Stimulated activated CD8-positive, alpha-beta memory T cell treated with anti-CD3 and anti-CD28 coated beads, Interleukin-12 subunit alpha, Interleukin-12 subunit beta, amount 100 ng/mL, for 24 hours (primary cell): ENCODE data around the gene WNT16.

Source experiments
- DNase-seq: peaks from one replicate; pipeline ENCODE4 v3.0.0-alpha.2; 2020; ENCODE audit errors: extremely low read depth

Gene WNT16

GRCh38 chr7:121344093-121344492 is 15.3 kb downstream of the WNT16 start:
- no peak for DNase-seq

DNA sequence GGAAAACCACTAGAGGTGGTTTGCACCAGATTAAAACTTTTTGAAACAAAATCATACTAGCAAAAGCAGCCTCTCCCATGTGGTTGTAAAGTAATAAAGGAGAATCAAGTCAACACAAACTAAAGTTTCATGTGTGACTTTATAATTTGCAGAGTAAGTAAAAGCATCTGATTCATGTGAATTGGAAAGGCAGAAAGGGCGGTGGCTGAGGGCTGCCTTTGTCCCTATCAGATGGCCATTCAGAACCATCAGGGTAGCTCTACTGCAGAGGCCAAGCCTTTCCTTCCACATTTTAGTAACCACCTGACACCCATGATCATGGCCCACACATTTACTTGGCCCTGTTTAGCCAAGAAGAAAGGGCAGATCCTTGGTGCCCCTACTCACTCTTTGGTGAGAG is 15.7 kb downstream of the WNT16 start:
- no peak for DNase-seq

DNA sequence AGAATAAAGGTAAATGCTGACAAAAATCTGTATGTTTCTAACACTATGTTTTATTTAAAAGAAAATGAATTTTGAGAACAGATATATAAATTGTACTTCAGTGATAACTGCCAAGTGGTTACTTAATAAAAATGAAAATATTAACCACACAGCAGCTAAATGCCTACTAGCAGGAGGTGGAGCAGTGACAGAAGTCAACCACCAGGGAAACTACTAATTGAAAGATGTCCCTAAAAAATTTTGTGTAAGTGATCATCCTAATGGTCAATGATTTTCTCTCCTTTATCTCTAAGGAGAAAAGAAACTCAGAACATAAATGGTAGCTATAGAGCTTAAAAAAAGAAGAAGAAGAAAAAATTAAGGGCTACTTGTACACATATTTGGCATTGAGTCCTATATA is 22.9 kb downstream of the WNT16 start:
- no peak for DNase-seq

GRCh38 chr7:121352323-121352722 is 23.5 kb downstream of the WNT16 start:
- no peak for DNase-seq

- no peak for DNase-seq
Measured at GRCh38 chr7:121355574-121355973, 26.8 kb downstream of the WNT16 start.

DNA sequence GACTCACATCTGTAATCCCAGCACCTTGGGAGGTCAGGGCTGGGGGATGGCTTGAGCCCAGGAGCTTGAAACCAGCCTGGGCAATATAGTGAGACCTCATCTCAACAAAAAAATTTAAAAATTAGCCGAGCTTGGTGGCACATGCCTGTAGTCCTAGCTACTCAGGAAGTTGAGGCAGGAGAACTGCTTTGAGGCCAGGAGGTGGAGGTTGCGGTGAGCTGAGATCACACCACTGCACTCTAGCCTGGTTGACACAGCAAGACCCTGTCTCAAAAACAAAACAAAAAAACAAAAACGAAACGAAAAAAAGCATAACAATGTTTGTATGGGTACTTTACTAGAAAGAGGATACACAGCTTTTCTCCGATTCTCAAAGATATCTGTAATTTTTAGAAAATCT is 31.8 kb downstream of the WNT16 start:
- no peak for DNase-seq

GRCh38 chr7:121366852-121367431 is 38.1 kb downstream of the WNT16 start:
- DNase-seq: no peak

- DNase-seq: no peak
Measured at GRCh38 chr7:121369462-121369861, 40.7 kb downstream of the WNT16 start.

DNA sequence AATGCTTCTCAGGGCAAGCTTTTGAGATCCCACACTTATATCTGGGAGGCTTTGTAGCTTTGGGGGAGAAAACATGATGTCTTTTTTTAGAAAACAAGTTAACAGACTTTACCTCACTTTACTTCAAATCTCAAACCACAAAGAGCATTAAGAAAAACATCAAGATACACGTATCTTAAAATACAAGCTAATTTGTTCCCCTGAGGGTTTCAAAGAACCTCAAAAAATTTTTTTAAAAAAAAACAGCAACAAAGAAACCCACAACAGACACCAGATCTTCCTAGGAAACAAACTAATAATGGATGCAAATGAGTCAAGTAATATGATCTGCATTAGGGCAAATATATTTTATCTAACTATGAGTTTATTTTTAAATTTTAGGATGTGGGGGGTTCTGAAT is 42.6 kb downstream of the WNT16 start:
- no peak for DNase-seq

DNA sequence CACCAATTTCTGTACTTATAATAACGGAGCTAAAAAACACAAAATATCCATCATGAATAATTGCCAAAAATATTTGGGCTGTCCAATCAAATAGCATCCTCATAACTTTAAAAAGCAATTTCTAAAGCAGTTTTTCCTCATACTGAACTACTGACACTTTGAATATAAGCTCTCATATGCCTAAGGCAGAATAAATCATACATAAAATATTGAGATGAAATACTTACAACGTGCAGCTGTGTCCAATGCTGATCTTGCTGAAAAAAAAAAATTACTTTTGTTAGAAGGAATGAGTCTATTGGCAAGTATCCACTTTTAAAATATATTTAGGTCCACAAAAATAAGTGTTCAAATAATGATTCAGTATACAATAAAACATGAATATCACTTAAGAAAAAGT is 43.1 kb downstream of the WNT16 start:
- no peak for DNase-seq

DNA sequence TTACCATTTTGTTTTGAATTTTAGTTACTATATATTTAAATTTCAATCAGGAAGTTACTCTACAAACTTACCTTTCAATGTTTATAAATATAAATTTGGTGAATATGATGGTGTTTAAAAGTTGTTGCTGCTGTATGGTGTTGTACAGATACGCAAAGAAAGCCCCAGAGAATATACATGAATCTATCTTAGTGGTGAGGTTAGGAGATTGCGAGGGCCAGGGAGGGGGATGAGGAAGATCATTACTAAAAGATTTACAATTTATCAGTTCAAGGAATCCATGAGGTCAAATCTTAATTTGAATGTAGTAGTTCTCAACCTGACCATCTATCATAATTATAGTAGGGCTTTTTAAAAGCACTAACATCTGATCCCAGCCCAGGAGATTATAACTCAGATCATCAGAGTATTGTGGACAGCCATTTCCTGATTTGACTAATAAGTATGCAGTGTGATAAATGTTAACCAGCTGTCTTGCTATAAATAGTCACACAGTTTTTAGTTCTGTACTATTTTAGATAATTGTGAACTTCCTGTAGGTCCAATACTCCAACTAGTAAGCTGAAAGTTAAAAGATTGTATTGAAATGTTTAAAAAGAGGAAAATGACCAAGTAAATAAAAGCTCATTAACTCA is 43.7 kb downstream of the WNT16 start:
- no peak for DNase-seq

DNA sequence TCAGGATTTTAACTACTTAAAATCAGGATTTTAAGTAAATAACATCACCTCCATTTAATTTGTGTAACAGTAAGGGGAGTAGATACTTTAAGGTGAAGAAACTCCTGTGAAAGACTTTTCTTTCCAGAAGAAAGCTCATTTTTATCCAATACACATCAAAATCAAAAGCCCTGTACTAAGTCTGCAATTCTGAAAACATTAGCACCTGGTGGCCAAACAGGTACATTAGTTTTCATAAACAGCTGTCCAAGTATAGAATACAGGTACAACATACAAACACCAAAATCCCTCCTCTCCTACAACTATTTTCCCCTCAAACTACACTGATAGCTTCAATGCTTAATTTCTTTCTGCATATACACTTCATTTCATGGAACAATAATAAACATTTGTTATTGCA is 44.4 kb downstream of the WNT16 start:
- DNase-seq: no peak

GRCh38 chr7:121376979-121377378 is 48.2 kb downstream of the WNT16 start:
- DNase-seq: no peak

DNA sequence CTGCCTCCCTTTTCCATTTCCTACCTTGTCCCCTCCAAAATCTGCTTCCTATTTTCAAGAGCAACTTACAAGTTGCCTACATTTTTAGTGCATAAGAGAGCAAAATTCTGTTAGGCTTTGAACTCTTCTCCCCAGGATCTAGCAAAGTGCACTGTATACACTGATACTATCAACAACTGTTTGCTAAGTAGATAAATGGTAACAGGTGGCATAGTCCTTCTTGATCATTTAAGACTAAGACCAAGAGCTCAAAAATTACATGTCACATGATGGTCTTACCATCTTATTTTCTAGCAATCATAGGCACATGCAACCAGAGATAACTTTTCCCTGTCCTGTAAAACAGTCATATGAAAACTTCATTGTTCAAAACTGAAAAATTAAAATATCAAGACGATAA is 51.1 kb downstream of the WNT16 start:
- DNase-seq: no peak

DNA sequence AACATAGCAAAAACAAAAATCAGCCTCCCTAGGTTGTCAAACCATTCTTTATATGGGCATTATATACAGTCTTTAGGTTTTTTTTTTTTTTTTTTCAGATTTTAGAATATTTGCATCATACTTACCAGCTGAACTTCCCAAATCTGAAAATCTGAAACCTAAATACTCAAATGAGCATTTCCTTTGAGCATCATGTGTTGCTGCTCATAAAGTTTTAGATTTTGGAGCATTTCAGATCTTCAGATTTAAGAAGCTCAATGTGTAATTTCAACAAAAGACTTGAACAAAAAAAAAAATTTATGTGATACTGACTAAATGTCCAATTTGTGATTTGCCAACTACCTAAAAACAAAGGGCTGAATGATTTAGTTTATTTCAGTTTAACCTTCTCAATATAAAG is 53.7 kb downstream of the WNT16 start:
- no peak for DNase-seq

GRCh38 chr7:121383235-121383910 is 54.6 kb downstream of the WNT16 start:
- DNase-seq: no peak

- DNase-seq: no peak
Measured at GRCh38 chr7:121384265-121384664, 55.5 kb downstream of the WNT16 start.

GRCh38 chr7:121385056-121385799 is 56.4 kb downstream of the WNT16 start:
- no peak for DNase-seq

DNA sequence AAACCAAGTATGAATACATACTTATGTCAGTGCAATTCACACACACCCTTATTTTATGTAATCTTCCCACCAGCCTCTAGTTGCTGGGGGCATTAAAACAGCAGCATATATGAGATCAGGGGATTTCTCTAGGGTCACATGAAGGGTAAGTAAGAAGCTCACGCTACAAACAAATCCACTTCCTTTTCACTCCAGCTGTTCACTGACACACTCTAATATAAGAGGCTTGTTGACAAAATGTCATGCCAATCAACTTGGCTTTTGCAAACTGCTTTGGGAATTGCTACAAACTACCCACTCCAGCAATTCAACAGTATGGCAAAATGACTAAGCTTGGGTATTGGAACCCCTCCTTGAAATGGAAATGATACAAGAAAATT is 57.0 kb downstream of the WNT16 start:
- no peak for DNase-seq

DNA sequence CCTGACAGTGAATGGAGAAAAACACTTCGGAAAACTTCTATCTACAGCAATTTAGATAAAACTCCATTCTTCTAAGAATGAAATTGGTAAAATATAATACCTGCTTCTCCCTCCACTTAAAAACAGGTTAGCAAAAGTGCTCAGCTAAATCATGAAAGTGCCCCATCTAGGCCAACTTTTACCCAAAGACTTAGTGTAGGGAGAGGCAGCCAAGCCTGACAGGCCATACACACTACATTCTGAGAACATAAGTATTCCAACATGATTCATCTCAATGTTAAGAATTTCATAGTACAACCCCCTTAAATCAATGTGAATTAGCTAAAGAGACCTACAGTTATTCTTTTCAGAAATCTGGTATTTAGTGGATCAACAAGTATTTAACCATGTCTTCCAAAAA is 60.1 kb downstream of the WNT16 start:
- no peak for DNase-seq

DNA sequence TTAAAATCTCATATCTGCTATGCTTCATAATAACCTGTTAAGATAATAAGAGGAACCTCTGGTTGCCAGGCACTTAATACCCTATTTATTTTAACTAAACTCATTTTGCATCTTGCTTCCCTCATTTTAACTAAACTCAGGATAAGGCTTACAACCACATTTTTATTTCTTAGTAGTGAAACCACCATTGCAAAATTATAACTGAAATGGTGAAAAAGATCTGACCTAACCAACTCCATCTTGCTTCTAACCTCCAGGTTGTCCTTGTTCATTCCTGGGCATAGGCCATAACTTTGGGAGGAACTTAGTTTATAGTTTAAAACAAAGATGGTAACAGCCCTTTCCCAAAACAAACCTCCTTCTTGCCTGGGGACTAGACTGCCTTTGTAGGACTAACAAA is 61.3 kb downstream of the WNT16 start:
- DNase-seq: no peak

GRCh38 chr7:121390617-121391016 is 61.8 kb downstream of the WNT16 start:
- no peak for DNase-seq
